ENCODE results near the gene MYO18B. TPM values are rescaled to one million over a fixed set of nuclear protein-coding genes. Genes with fewer than 3 reads are reported as not detected.

MYO18B gene
- total and polyA plus RNA-seq, 2 of the 8 experiments (the other 6 are each of a cell fraction or from before 2014, with no cell fraction given) = 0.62 to 0.78 TPM

GRCh38 chr22:25844601-25845000 lies 102.6 kb downstream of the MYO18B start (continued):
- TF ChIP-seq JUND (IDR thresholded peaks at IDR 0.05; ENCODE audit: low read length) (no peak), ATF2 (IDR thresholded peaks at IDR 0.05; ENCODE audit: low read length) (no peak), SRF (IDR thresholded peaks at IDR 0.05; ENCODE audit: low read depth, low read length) (no peak), KDM1A (IDR thresholded peaks at IDR 0.05; ENCODE audit: borderline replicate concordance, low read length) (no peak), MAX (IDR thresholded peaks at IDR 0.05) (no peak)
